LNCAP (cell line): ENCODE data around the gene MAPKBP1.

Experiments used
- CTCF ChIP-seq: fragments of 450-650 bp; IDR thresholded peaks from 2 replicates; pipeline ENCODE4 v1.5.1; 2017; ENCODE audit warnings: mild to moderate bottlenecking

MAPKBP1 gene

GRCh38 chr15:41795996-41796856, 21.9 kb downstream of the MAPKBP1 start:
- no peak for TF ChIP-seq CTCF

- TF ChIP-seq CTCF = no peak
These were observed 23.1 kb downstream of the MAPKBP1 start for GRCh38 chr15:41797201-41797944.

- no peak for TF ChIP-seq CTCF
These were observed 24.6 kb downstream of the MAPKBP1 start for GRCh38 chr15:41798607-41799487.

GRCh38 chr15:41799488-41799805, 25.2 kb downstream of the MAPKBP1 start:
- no peak for TF ChIP-seq CTCF

- TF ChIP-seq CTCF = no peak
These were observed 26.9 kb downstream of the MAPKBP1 start for GRCh38 chr15:41801185-41801584.

GRCh38 chr15:41801850-41802455, 27.7 kb downstream of the MAPKBP1 start:
- no peak for TF ChIP-seq CTCF

GRCh38 chr15:41804361-41804760, 30.1 kb downstream of the MAPKBP1 start:
- TF ChIP-seq CTCF = no peak
